Measurements from ENCODE around the gene NTHL1.
A peak's percentile ranks its signal among the peaks of the same experiment; 100 is the strongest.

NTHL1 gene

DNA sequence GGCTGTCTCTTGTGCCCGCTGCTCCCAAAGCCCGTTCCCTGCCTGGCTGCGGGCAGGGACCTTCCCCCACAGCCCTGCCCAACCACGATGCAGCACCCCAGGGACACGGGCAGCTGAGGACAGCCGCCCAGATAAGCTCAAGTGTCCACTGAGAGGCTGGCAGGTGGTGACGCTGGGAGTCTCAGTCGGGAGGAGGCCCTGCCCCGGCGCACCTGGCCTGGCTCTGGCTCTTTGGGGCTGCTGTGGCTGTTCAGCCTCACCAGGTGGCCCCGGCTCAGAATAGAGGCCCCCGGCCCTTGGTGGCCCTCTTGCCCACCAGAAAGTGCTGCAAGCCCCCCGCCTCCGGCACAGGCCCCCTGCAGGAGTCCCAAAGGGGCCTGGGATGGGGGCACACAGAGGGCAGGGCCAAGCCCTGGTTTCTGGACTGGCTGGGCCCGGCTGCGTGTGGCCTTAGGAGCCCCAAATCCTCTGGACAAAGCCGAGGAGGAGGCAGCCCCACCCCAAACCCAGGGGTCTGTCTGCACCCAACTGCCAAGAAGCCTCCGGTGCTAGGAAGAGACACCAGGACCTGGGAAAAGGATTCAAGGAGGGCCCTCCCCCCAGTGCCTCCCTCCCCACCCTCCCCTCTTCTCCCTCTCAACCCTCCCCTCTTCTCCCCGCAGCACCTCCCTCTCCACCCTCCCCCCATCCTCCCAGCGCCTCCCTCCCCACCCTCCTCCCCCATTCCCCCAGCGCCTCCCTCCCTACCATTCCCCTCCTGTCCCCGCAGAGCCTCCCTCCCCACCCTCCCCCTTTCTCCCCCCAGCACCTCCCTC, 5.3 kb downstream of the NTHL1 start:
- no peak for TF ChIP-seq FOXM1 (IDR thresholded peaks at IDR 0.05; ENCODE audit: borderline replicate concordance, low read depth)
- TF ChIP-seq TCF12 (IDR thresholded peaks at IDR 0.05; ENCODE audit: low read depth): peak; percentile 74
- no peak for TF ChIP-seq YY1 (IDR thresholded peaks at IDR 0.05; ENCODE audit: low read depth)
- no peak for TF ChIP-seq TAF1 (IDR thresholded peaks at IDR 0.05; ENCODE audit: low read depth)
- no peak for TF ChIP-seq NFIC (IDR thresholded peaks at IDR 0.05)
- TF ChIP-seq USF1 (IDR thresholded peaks at IDR 0.05): no peak
- no peak for TF ChIP-seq CREB1 (IDR thresholded peaks at IDR 0.05; ENCODE audit: low read depth)
- TF ChIP-seq TEAD4 (IDR thresholded peaks at IDR 0.05): no peak
- no peak for TF ChIP-seq EGR1 (IDR thresholded peaks at IDR 0.05)
- no peak for TF ChIP-seq ZBTB7A (IDR thresholded peaks at IDR 0.05; ENCODE audit: low read depth)
- TF ChIP-seq CEBPB (IDR thresholded peaks at IDR 0.05): no peak
- TF ChIP-seq EP300 (IDR thresholded peaks at IDR 0.05; ENCODE audit: borderline replicate concordance): peak; percentile 22; the same call in 1 of the 2 replicates
- 0 out of 2 replicates have a peak, but pooled peaks have one; percentile 5 for TF ChIP-seq RAD21 (IDR thresholded peaks at IDR 0.05; ENCODE audit: low read depth)

GRCh38 chr16:2040787-2041522, 6.7 kb downstream of the NTHL1 start:
- TF ChIP-seq FOXM1 (IDR thresholded peaks at IDR 0.05; ENCODE audit: borderline replicate concordance, low read depth): peak; percentile 51; the same call in 1 of the 2 replicates
- TF ChIP-seq CREB1 (IDR thresholded peaks at IDR 0.05; ENCODE audit: low read depth): 0 out of 2 replicates have a peak, but pooled peaks have one; percentile 46
- TF ChIP-seq NFIC (IDR thresholded peaks at IDR 0.05): peak; percentile 87
- 0 out of 2 replicates have a peak, but pooled peaks have one; percentile 38 for TF ChIP-seq YY1 (IDR thresholded peaks at IDR 0.05; ENCODE audit: low read depth)
- no peak; the same call in 1 of the 2 replicates for TF ChIP-seq RAD21 (IDR thresholded peaks at IDR 0.05; ENCODE audit: low read depth)
- TF ChIP-seq TCF12 (IDR thresholded peaks at IDR 0.05; ENCODE audit: low read depth): peak; percentile 75
- no peak for TF ChIP-seq CEBPB (IDR thresholded peaks at IDR 0.05)
- TF ChIP-seq, protein P1, sequence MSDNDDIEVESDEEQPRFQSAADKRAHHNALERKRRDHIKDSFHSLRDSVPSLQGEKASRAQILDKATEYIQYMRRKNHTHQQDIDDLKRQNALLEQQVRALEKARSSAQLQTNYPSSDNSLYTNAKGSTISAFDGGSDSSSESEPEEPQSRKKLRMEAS (IDR thresholded peaks at IDR 0.05): peak; percentile 93
- TF ChIP-seq TEAD4 (IDR thresholded peaks at IDR 0.05): peak; percentile 27; the same call in 1 of the 2 replicates

GRCh38 chr16:2040041-2040786, 7.4 kb downstream of the NTHL1 start:
- no peak for TF ChIP-seq USF1 (IDR thresholded peaks at IDR 0.05)

- TF ChIP-seq ZBTB7A (IDR thresholded peaks at IDR 0.05; ENCODE audit: low read depth): no peak
- no peak for TF ChIP-seq EGR1 (IDR thresholded peaks at IDR 0.05)
- TF ChIP-seq, protein P2, sequence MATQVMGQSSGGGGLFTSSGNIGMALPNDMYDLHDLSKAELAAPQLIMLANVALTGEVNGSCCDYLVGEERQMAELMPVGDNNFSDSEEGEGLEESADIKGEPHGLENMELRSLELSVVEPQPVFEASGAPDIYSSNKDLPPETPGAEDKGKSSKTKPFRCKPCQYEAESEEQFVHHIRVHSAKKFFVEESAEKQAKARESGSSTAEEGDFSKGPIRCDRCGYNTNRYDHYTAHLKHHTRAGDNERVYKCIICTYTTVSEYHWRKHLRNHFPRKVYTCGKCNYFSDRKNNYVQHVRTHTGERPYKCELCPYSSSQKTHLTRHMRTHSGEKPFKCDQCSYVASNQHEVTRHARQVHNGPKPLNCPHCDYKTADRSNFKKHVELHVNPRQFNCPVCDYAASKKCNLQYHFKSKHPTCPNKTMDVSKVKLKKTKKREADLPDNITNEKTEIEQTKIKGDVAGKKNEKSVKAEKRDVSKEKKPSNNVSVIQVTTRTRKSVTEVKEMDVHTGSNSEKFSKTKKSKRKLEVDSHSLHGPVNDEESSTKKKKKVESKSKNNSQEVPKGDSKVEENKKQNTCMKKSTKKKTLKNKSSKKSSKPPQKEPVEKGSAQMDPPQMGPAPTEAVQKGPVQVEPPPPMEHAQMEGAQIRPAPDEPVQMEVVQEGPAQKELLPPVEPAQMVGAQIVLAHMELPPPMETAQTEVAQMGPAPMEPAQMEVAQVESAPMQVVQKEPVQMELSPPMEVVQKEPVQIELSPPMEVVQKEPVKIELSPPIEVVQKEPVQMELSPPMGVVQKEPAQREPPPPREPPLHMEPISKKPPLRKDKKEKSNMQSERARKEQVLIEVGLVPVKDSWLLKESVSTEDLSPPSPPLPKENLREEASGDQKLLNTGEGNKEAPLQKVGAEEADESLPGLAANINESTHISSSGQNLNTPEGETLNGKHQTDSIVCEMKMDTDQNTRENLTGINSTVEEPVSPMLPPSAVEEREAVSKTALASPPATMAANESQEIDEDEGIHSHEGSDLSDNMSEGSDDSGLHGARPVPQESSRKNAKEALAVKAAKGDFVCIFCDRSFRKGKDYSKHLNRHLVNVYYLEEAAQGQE (IDR thresholded peaks at IDR 0.05; ENCODE audit: low read depth): no peak
- no peak for TF ChIP-seq TAF1 (IDR thresholded peaks at IDR 0.05; ENCODE audit: low read depth)
- TF ChIP-seq EP300 (IDR thresholded peaks at IDR 0.05; ENCODE audit: borderline replicate concordance): no peak
- TF ChIP-seq YY1 (IDR thresholded peaks at IDR 0.05; ENCODE audit: low read depth): no peak
- no peak for TF ChIP-seq TEAD4 (IDR thresholded peaks at IDR 0.05)
- TF ChIP-seq CEBPB (IDR thresholded peaks at IDR 0.05): no peak
- no peak for TF ChIP-seq USF1 (IDR thresholded peaks at IDR 0.05)
- TF ChIP-seq, protein P1 (IDR thresholded peaks at IDR 0.05): no peak
- no peak for TF ChIP-seq FOXM1 (IDR thresholded peaks at IDR 0.05; ENCODE audit: borderline replicate concordance, low read depth)
- no peak for TF ChIP-seq RAD21 (IDR thresholded peaks at IDR 0.05; ENCODE audit: low read depth)
- no peak for TF ChIP-seq NFIC (IDR thresholded peaks at IDR 0.05)
- no peak for TF ChIP-seq CREB1 (IDR thresholded peaks at IDR 0.05; ENCODE audit: low read depth)
- TF ChIP-seq TCF12 (IDR thresholded peaks at IDR 0.05; ENCODE audit: low read depth): no peak
These were observed 8.2 kb downstream of the NTHL1 start for GRCh38 chr16:2039274-2040031.

Data from Ishikawa (cell line).